Keratinocyte (primary cell): ENCODE data around the gene SMPD1.

Source experiments
- CTCF ChIP-seq, 3 experiments: IDR thresholded peaks in 1 of 3; conservative IDR thresholded peaks in 1 of 3; optimal IDR thresholded peaks in 1 of 3; 2 replicates in 2 of 3; 3 replicates in 1 of 3; pipeline versions ENCODE3 to v1.5.1; 2011; ENCODE audit warnings: low read length in 3 of 3, mild to moderate bottlenecking in 3 of 3, moderate library complexity in 2 of 3, control low read depth in 1 of 3, inconsistent platforms in 1 of 3; ENCODE audit not compliant: insufficient read depth in 2 of 3; ENCODE audit errors: extremely low read depth in 1 of 3
- EZH2 ChIP-seq: IDR thresholded peaks from one replicate; pipeline ENCODE4 v1.6.1; 2012; ENCODE audit warnings: inconsistent platforms, mild to moderate bottlenecking, low read length, moderate library complexity

DNA sequence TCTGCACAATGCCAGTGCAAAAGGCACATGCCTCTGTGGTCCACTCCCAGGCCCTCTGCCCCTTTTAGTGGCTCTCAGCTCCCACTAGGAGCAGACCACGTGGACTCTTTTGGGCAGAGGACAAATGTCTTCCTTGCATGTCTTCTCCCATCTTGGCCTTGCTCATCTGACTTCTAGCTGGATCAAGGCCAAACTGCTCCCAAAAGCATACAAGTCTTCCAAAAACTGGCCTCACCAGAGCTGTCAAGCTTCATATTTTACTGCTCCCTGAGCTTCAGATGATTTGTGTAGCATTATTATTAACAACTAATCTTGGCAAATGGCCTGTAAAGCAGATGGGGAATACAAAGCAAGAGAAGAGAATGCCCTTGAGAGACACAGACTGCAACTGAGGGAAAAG lies 6.9 kb downstream of the SMPD1 start:
- no peak for TF ChIP-seq CTCF (optimal IDR thresholded peaks at IDR 0.05 in 1 of 3, IDR thresholded peaks at IDR 0.05 in 1 of 3, conservative IDR thresholded peaks at IDR 0.05 in 1 of 3; ENCODE audit: extremely low read depth in 1 of 3, insufficient read depth in 2 of 3, low read length in 3 of 3)
- no peak for TF ChIP-seq EZH2
